GM13977 (cell line): ENCODE data around the gene SNX30.

Experiments
- DNase-seq: peaks from one replicate; pipeline ENCODE4 v3.0.0; 2012; ENCODE audit warnings: low spot score
- CTCF ChIP-seq: IDR thresholded peaks from 2 replicates; pipeline ENCODE4 v1.5.1; 2012; ENCODE audit warnings: mild to moderate bottlenecking, control low read depth; ENCODE audit not compliant: insufficient read depth; ENCODE audit errors: extremely low read depth, missing control alignments
- in situ Hi-C: fragments of 300-500 bp; cut with MboI; formaldehyde crosslinking; loops from one replicate; pipeline ENCODE4 v1.12.0; 2022; ENCODE audit warnings: low sequenced_read_pairs, low pct_unique_long_range_greater_than_20kb, mixed read lengths, inconsistent platforms; ENCODE audit not compliant: unreplicated experiment

SNX30 gene

GRCh38 chr9:112765281-112765680 is 14.7 kb downstream of the SNX30 start:
- no peak for DNase-seq
- TF ChIP-seq CTCF: no peak
- in situ Hi-C loops: no loop called here

GRCh38 chr9:112771359-112772214 is 21.0 kb downstream of the SNX30 start:
- in situ Hi-C loops: no loop called here
- DNase-seq: peak; percentile 21
- no peak for TF ChIP-seq CTCF

- DNase-seq: no peak
- no peak for TF ChIP-seq CTCF
- in situ Hi-C loops: no loop called here
Observed at GRCh38 chr9:112772215-112772509, 21.6 kb downstream of the SNX30 start.

- no peak for DNase-seq
- in situ Hi-C loops: no loop called here
- TF ChIP-seq CTCF: no peak
Observed at GRCh38 chr9:112772551-112772950, 22.0 kb downstream of the SNX30 start.

- in situ Hi-C loops: no loop called here
- no peak for DNase-seq
- no peak for TF ChIP-seq CTCF
Observed at GRCh38 chr9:112774006-112774996, 23.7 kb downstream of the SNX30 start.

- in situ Hi-C loops: loop anchor here (25.0 kb wide), 3 partner anchors 341 to 1016 kb away; no protein-coding TSS in a partner anchor
- TF ChIP-seq CTCF: no peak
- no peak for DNase-seq
Observed at GRCh38 chr9:112777914-112778313, 27.4 kb downstream of the SNX30 start.
